Liver (tissue), 9 donors: ENCODE measurements around the gene TGFBR3. TPM values are rescaled to one million over a fixed set of nuclear protein-coding genes. Genes with fewer than 3 reads are reported as not detected.

ENCODE experiments used
- DNase-seq: peaks from one replicate; pipeline ENCODE4 v3.0.0-alpha.2; 2017; ENCODE audit warnings: low spot score
- H3K27ac ChIP-seq, 2 donors: one replicate each; pipeline ENCODE4 v1.7.0; 2013; ENCODE audit warnings: inconsistent platforms in 2 of 2, low read length in 2 of 2, control low read depth in 1 of 2, low read depth in 1 of 2, mild to moderate bottlenecking in 1 of 2
- H3K27me3 ChIP-seq, 4 donors: one replicate each; pipeline versions ENCODE4 v1.6.1 to v1.7.0; 2013; ENCODE audit warnings: low read length in 3 of 4, inconsistent platforms in 1 of 4, mild to moderate bottlenecking in 1 of 4, moderate library complexity in 1 of 4; ENCODE audit not compliant: control insufficient read depth in 4 of 4, insufficient read depth in 4 of 4
- H3K36me3 ChIP-seq, 4 donors: one replicate each; pipeline versions ENCODE4 v1.6.1 to v1.7.0; 2013; ENCODE audit warnings: low read length in 3 of 4, mild to moderate bottlenecking in 3 of 4, low read depth in 1 of 4, moderate library complexity in 1 of 4; ENCODE audit not compliant: control insufficient read depth in 4 of 4, insufficient read depth in 3 of 4
- H3K4me1 ChIP-seq, 4 donors: one replicate each; pipeline versions ENCODE4 v1.6.1 to v1.7.0; 2013; ENCODE audit warnings: low read length in 3 of 4, mild to moderate bottlenecking in 3 of 4, moderate library complexity in 1 of 4; ENCODE audit not compliant: control insufficient read depth in 4 of 4, insufficient read depth in 4 of 4
- H3K4me3 ChIP-seq, 3 donors: one replicate each; pipeline versions ENCODE4 v1.6.1 to v1.7.0; 2013; ENCODE audit warnings: low read length in 3 of 3, control low read depth in 1 of 3, low read depth in 1 of 3, mild to moderate bottlenecking in 1 of 3
- H3K9ac ChIP-seq, 2 donors: one replicate each; pipeline ENCODE4 v1.7.0; 2013; ENCODE audit warnings: low read length in 2 of 2, mild to moderate bottlenecking in 2 of 2, moderate library complexity in 2 of 2, control low read depth in 1 of 2, low read depth in 1 of 2
- H3K9me3 ChIP-seq, 4 donors: one replicate each; pipeline versions ENCODE4 v1.6.1 to v1.7.0; 2013; ENCODE audit warnings: low read length in 3 of 4; ENCODE audit not compliant: control insufficient read depth in 4 of 4
- EGR1 ChIP-seq, 2 donors: IDR thresholded peaks; 2 replicates each; pipeline ENCODE4 v1.6.1; 2016 to 2018; ENCODE audit warnings: antibody characterized with exemption in 2 of 2, low read depth in 2 of 2
- FOXA1 ChIP-seq: IDR thresholded peaks from 2 replicates; pipeline ENCODE4 v1.6.1; 2016; ENCODE audit warnings: antibody characterized with exemption
- FOXA2 ChIP-seq: IDR thresholded peaks from 2 replicates; pipeline ENCODE4 v1.6.1; 2016; ENCODE audit warnings: antibody characterized with exemption
- GABPA ChIP-seq, 2 donors: IDR thresholded peaks in 1 of 2; conservative IDR thresholded peaks in 1 of 2; 2 replicates each; pipeline ENCODE4 v1.6.1; 2016; ENCODE audit warnings: antibody characterized with exemption in 2 of 2, mild to moderate bottlenecking in 1 of 2, moderate library complexity in 1 of 2
- HNF4A ChIP-seq, 2 donors: conservative IDR thresholded peaks; 2 replicates each; pipeline ENCODE4 v1.6.1; 2016; ENCODE audit warnings: antibody characterized with exemption in 2 of 2, mild to moderate bottlenecking in 2 of 2
- HNF4G ChIP-seq: IDR thresholded peaks from 2 replicates; pipeline ENCODE4 v1.6.1; 2016; ENCODE audit warnings: antibody characterized with exemption
- JUND ChIP-seq, 2 donors: IDR thresholded peaks; 2 replicates each; pipeline ENCODE4 v1.6.1; 2016; ENCODE audit warnings: antibody characterized with exemption in 2 of 2
- MAX ChIP-seq: IDR thresholded peaks from 2 replicates; pipeline ENCODE4 v1.6.1; 2016; ENCODE audit warnings: antibody characterized with exemption
- NR2F2 ChIP-seq: IDR thresholded peaks from 2 replicates; pipeline ENCODE4 v1.6.1; 2016; ENCODE audit warnings: antibody characterized with exemption
- RAD21 ChIP-seq, 2 donors: IDR thresholded peaks; 2 replicates each; pipeline ENCODE4 v1.6.1; 2016; ENCODE audit warnings: antibody characterized with exemption in 2 of 2, mild to moderate bottlenecking in 2 of 2
- REST ChIP-seq: IDR thresholded peaks from 2 replicates; pipeline ENCODE4 v1.6.1; 2016; ENCODE audit warnings: antibody characterized with exemption, mild to moderate bottlenecking
- SP1 ChIP-seq: IDR thresholded peaks from 2 replicates; pipeline ENCODE4 v1.6.1; 2018; ENCODE audit warnings: antibody characterized with exemption, mild to moderate bottlenecking
- TAF1 ChIP-seq: conservative IDR thresholded peaks from 2 replicates; pipeline ENCODE4 v1.6.1; 2016; ENCODE audit warnings: antibody characterized with exemption, mild to moderate bottlenecking
- WGBS: extraction: QIAGEN DNeasy Blood & Tissue Kit; methylation state at CpG from one replicate; pipeline ENCODE4 v1.1.7; 2013; 5-methylcytosine and 5-hydroxymethylcytosine counted together
- polyA plus RNA-seq, 2 donors: library from polyadenylated mRNA; stranded (reverse) in 1 of 2; unstranded in 1 of 2; fragments of 200-250 nt in 1 of 2; fragments of >200 nt in 1 of 2; fragmentation: Nextera tagmentation in 1 of 2; extraction: Ambion mirVana in 1 of 2; gene quantifications; one replicate each; pipeline versions ENCODE4 v1.2.1 to v1.2.3, GENCODE V29; 2013 to 2015
- total RNA-seq, 2 donors: library from RNA; depleted of rRNA; stranded (reverse); fragments of >200 nt; gene quantifications; one replicate each; pipeline ENCODE4 v1.2.3, GENCODE V29; 2014
- TF ChIP-seq, protein P1 (sequence below): IDR thresholded peaks from 2 replicates; pipeline ENCODE4 v1.6.1; 2016; ENCODE audit warnings: antibody characterized with exemption
- TF ChIP-seq, protein P2 (sequence below): fragments of 150-350 bp; IDR thresholded peaks from 2 replicates; pipeline ENCODE4 v1.5.1; 2017; ENCODE audit warnings: improper control_type of control experiment, low read depth, low read length; ENCODE audit not compliant: missing input control
- donor health status: healthy.
- donor health status: healthy.
- donor health status: healthy.
- donor health status: healthy.
- donor health status: healthy.

TGFBR3 gene
- total and polyA plus RNA-seq, 4 donors = 6.1 to 19.3 (median 9.9) TPM

DNA sequence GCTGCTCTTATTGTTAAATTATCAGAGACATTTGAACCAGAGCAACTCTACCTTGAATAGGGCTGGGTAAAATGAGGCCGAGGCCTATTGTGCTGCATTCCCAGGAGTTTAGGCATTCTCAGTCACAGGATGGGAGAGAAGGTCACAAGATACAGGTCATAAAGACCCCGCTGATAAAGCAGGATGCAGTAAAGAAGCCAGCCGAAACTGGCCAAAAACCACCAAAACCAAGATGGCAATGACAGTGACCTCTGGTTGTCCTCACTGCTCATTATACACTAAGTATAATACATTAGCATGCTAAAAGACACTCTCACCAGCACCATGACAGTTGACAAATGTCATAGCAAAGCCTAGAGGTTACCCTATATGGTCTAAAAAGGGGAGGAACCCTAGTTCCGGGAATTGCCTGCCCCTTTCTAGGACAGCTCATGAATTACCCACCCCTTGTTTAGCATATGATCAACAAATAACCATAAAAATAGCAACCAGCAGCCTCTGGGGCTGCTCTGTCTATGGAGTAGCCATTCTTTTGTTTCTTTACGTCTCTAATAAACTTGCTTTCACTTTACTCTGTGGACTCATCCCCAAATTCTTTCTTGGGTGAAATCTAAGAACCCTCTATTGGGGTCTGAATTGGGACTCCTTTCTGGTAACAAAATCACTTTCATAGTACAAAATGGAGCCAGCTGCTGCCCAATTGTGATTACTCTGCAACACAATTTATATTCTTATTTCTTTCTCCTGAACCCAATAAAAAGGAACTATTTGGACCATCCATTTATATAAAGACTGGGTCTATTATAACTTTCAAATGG, 179.6 kb downstream of the TGFBR3 start (continued):
- no peak for TF ChIP-seq EGR1 (IDR thresholded peaks at IDR 0.05; ENCODE audit: low read depth in 2 of 2)
- TF ChIP-seq, protein P1, sequence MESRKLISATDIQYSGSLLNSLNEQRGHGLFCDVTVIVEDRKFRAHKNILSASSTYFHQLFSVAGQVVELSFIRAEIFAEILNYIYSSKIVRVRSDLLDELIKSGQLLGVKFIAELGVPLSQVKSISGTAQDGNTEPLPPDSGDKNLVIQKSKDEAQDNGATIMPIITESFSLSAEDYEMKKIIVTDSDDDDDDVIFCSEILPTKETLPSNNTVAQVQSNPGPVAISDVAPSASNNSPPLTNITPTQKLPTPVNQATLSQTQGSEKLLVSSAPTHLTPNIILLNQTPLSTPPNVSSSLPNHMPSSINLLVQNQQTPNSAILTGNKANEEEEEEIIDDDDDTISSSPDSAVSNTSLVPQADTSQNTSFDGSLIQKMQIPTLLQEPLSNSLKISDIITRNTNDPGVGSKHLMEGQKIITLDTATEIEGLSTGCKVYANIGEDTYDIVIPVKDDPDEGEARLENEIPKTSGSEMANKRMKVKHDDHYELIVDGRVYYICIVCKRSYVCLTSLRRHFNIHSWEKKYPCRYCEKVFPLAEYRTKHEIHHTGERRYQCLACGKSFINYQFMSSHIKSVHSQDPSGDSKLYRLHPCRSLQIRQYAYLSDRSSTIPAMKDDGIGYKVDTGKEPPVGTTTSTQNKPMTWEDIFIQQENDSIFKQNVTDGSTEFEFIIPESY = no peak

DNA sequence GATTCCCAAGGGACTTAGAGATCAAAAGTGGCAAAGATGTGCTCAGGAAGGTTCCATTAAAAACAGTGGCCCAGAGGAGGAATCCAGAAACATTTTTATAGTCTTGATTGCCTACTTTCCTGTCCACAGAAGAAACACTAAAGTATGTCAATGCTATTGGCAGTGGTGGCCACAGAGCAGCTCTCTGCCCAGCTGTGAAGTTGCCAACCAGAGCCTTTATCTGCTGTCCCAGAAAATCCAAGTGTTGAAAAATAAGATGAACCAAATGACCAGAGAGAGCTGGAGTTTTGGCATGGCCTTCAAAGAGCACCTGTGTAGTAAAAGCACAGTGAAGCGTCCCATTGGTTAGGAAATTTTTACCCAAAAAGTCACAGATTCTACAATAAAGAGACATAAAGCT, 181.2 kb downstream of the TGFBR3 start:
- H3K4me3 ChIP-seq = no peak overlapping the region
- peaks cover 4 to 22% (median 17%) of the 10 kb centered on the region in 4 donors for H3K36me3 ChIP-seq
- peaks cover 0 to 2% (median 0%) of the 10 kb centered on the region in 4 donors for H3K4me1 ChIP-seq
- H3K9ac ChIP-seq = no peak overlapping the region
- H3K27me3 ChIP-seq = no peaks in the 10 kb centered on the region
- TF ChIP-seq GABPA (IDR thresholded peaks at IDR 0.05 in 1 of 2, conservative IDR thresholded peaks at IDR 0.05 in 1 of 2) = no peak
- TF ChIP-seq HNF4G = no peak
- no peak for TF ChIP-seq EGR1 (IDR thresholded peaks at IDR 0.05; ENCODE audit: low read depth in 2 of 2)
- H3K27ac ChIP-seq = no peak overlapping the region
- H3K9me3 ChIP-seq = no peaks in the 10 kb centered on the region
- WGBS = 100% methylated on average over 1 of the region's 1 CpG
- DNase-seq = no peak

GRCh38 chr1:91703095-91703494, 182.9 kb downstream of the TGFBR3 start:
- Histone ChIP-seq H3K27me3 (no peaks in the 10 kb centered on the region), H3K4me3 (no peak overlapping the region), H3K27ac (no peak overlapping the region), H3K36me3 (peaks cover 4 to 18% (median 9%) of the 10 kb centered on the region in 4 donors), H3K9ac (no peak overlapping the region), H3K9me3 (no peaks in the 10 kb centered on the region), H3K4me1 (peaks cover 0 to 5% (median 0%) of the 10 kb centered on the region in 4 donors)
- WGBS = 69% methylated on average over 4 of the region's 4 CpGs
- DNase-seq = no peak
- TF ChIP-seq RAD21 (IDR thresholded peaks at IDR 0.05) = no peak
- no peak for TF ChIP-seq TAF1
- no peak for TF ChIP-seq NR2F2
- no peak for TF ChIP-seq EGR1 (IDR thresholded peaks at IDR 0.05; ENCODE audit: low read depth in 2 of 2)
- TF ChIP-seq FOXA1 = no peak
- TF ChIP-seq JUND (IDR thresholded peaks at IDR 0.05) = no peak

- WGBS = 95% methylated on average over 4 of the region's 4 CpGs
- no peaks in the 10 kb centered on the region for H3K27me3 ChIP-seq
- no peak for DNase-seq
- H3K9ac ChIP-seq = no peak overlapping the region
- peaks cover 0 to 4% (median 1%) of the 10 kb centered on the region in 4 donors for H3K36me3 ChIP-seq
- H3K4me3 ChIP-seq = no peak overlapping the region
- H3K4me1 ChIP-seq = peaks cover 0 to 5% (median 1%) of the 10 kb centered on the region in 4 donors
- H3K27ac ChIP-seq = no peak overlapping the region
- H3K9me3 ChIP-seq = no peaks in the 10 kb centered on the region
- no peak for TF ChIP-seq FOXA2
- no peak for TF ChIP-seq HNF4A (conservative IDR thresholded peaks at IDR 0.05)
- TF ChIP-seq, protein P1 = no peak
- no peak for TF ChIP-seq TAF1
- TF ChIP-seq MAX = no peak
- TF ChIP-seq, protein P2, sequence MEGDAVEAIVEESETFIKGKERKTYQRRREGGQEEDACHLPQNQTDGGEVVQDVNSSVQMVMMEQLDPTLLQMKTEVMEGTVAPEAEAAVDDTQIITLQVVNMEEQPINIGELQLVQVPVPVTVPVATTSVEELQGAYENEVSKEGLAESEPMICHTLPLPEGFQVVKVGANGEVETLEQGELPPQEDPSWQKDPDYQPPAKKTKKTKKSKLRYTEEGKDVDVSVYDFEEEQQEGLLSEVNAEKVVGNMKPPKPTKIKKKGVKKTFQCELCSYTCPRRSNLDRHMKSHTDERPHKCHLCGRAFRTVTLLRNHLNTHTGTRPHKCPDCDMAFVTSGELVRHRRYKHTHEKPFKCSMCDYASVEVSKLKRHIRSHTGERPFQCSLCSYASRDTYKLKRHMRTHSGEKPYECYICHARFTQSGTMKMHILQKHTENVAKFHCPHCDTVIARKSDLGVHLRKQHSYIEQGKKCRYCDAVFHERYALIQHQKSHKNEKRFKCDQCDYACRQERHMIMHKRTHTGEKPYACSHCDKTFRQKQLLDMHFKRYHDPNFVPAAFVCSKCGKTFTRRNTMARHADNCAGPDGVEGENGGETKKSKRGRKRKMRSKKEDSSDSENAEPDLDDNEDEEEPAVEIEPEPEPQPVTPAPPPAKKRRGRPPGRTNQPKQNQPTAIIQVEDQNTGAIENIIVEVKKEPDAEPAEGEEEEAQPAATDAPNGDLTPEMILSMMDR = no peak
- TF ChIP-seq REST = no peak
- no peak for TF ChIP-seq SP1
- no peak for TF ChIP-seq RAD21 (IDR thresholded peaks at IDR 0.05)
- TF ChIP-seq NR2F2 = no peak
- no peak for TF ChIP-seq HNF4G
Measured at GRCh38 chr1:91701472-91701869, 184.5 kb downstream of the TGFBR3 start.
